HG02763 (cell line): ENCODE data around the gene LGALS3.
A peak's percentile ranks its signal among the peaks of the same experiment; 100 is the strongest.

Experiments used
- ATAC-seq: cut with Tn5 transposase; IDR thresholded peaks from one replicate; pipeline ENCODE4 v1.9.1; 2021; ENCODE audit warnings: mild to moderate bottlenecking, moderate library complexity; ENCODE audit not compliant: unreplicated experiment

Gene LGALS3

DNA sequence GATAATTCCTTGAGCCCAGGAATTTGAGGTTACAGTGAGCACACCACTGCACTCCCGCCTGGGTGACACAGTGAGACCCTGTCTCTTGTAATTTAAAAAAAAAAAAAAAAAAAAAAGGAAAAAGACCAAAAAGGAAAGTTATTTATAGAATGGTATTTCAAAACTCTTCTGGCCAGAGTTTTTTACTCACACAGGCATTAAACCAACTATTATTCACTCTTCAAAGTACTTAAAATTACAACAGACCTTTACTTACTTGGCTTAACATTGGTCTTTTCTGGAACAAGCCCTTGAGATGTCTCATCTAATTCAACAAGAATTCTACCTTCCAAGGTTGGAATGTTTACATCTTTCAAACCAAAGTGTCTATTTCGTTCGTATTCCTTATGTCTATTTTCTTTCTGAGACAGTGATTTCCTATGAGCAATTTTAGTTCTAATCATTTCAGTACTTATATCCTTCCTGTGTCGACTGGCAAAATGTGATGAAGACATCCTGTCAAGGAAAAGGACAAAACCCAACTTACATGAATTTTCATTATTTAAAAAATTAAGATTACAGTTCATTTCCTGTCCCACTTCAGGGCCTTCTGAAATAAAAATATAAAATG lies 59.7 kb downstream of the LGALS3 start:
- no peak for ATAC-seq

DNA sequence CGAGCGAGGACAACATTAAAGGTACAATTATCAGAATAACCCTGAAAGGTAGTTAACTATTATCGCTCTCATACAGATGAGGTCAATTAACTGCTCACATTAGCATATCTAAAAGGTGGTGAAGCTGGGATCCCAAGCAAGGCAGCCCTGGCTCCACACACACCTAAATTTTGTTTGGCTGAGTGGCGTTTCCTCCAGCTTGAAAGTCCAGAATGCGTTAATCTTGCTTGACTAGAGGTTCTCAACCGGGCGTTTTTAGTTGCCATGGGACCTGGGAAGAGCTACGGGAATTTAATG lies 61.8 kb downstream of the LGALS3 start:
- ATAC-seq = no peak

DNA sequence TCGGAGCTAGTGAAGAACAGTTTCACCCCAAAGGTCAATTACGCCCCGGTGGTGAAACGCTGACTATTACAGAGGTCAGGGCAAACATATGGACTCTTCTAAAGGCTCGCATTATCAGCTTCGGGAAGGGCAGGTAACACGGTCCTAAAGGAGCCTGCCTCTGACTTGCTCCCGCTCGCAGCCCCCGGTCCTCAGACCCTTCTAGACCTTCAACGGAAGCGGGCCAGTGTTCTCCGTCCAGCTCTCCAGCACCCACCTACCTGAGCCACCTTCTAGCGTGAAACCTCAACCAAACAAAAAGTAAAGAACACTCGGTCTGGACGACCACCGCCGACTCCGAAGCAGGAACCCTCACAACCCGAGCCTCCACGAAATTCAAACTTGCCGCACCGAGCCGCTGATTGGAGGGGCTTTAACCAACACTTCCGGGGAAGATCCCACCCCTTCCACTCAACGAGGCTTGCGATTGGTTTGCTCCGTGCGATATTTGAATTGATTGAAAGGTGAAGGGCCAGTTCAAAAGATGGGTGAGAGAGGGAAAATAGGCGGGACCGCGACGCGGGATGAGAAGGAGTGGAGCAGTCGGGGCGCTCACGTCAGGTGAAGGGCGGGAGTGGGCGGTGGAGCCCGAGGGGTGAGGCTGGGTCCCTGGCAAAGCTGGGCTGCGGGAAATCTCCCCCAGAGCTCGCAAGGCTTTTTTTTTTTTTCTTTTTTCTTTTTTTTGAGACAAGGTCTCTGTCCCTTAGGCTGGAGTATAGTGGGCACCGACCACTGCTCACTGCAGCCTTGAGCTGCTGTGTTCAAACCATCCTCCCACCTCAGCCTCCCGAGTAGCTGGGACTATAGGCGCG lies 62.4 kb downstream of the LGALS3 start, which contains the start of gene DLGAP5:
Gene DLGAP5, minus strand, starts transcription at position 383 of the 851 bp plus-strand sequence. CDS start 2,406 bp downstream, outside the sequence.
- peak; percentile 97 for ATAC-seq

DNA sequence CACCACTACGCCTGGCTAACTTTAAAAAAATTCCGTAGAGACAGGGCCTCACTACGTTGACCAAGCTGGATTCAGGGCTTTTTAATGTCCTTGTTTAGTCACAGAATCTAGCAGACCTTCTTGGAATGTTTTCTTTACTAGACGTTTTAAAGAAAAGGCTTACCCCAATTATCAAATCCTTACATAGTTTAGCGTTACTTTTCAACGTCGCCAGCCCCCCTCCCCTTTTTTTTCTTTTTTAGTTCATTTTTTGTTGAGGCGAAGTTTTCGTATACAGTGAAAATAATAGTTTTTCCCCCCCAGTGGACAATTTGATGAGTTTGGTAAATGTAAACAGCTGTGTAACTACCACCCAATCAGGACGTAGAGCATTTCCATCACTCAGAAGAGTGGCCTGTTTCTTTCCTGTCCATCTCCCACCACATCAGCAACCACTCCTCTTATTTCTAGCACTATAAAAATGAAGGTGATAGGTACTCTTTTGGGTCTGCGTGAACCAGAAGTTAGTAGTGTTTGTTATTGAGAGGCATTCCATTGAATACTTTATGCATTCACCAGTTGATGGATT lies 63.1 kb downstream of the LGALS3 start:
- ATAC-seq = no peak

DNA sequence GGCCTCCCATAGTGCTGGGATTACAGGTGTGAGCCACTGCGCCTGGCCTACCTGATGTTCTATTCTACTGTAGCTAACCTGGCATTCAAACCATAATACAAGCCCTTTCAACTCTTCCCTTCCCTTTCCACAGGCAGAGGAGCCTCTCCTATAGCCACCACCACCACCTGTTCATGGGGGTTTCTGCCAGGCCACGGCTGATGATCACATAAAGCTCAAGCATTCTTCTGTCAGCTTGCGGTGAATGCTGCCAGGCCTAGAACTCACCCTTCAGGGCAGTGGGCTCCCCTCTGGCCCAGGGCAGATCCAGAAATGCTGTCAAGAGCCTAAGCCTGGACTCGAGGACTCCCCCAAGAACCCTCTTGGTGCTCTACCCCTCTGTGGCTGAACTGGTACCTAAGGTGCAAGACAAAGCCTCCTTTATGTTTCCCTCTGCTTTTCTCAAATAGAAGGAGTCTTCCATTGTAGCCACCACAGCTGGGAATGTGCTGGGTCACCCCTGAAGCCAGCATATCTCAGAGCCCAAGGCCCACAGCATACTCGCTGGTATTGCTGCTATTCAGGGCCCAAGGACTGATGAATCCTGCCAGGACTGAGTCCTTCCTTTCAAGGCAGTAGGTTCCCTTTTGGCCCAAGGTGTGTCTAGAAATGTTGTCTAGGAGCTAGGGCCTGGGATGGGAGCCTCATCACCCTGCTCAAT lies 65.8 kb downstream of the LGALS3 start:
- ATAC-seq = no peak
